ENCODE measurements around the gene RPLP1. TPM values are rescaled to one million over a fixed set of nuclear protein-coding genes. Genes with fewer than 3 reads are reported as not detected.

The RPLP1 gene
- total and polyA plus RNA-seq, 7 experiments from 2014 or later: 1,719 to 3,527 (median 2,508) TPM

- Mint-ChIP-seq H3K4me1 (peaks cover 0 to 3% (median 0%) of the 10 kb centered on the region in 7 donors), H3K36me3 (peaks cover 0 to 4% (median 3%) of the 10 kb centered on the region in 5 donors), H3K27ac (no peak overlapping the region), H3K4me3 (no peak overlapping the region), H3K27me3 (peaks cover 0 to 18% (median 0%) of the 10 kb centered on the region in 5 donors), H3K9me3 (peaks cover 0 to 9% (median 4%) of the 10 kb centered on the region in 11 donors)
- Histone ChIP-seq H3K4me3 (ENCODE audit: low read length) (no peak overlapping the region), H3K4me1 (ENCODE audit: control insufficient read depth in 2 of 2, insufficient read depth in 2 of 2, low read length in 2 of 2) (no peaks in the 10 kb centered on the region), H3K27ac (ENCODE audit: low read depth, low read length) (no peak overlapping the region), H3K27me3 (ENCODE audit: control insufficient read depth in 2 of 2, insufficient read depth in 2 of 2, low read length in 2 of 2) (no peaks in the 10 kb centered on the region), H3K36me3 (ENCODE audit: control insufficient read depth in 2 of 3, insufficient read depth in 3 of 3, low read length in 3 of 3) (no peaks in the 10 kb centered on the region), H3K9me3 (ENCODE audit: control insufficient read depth in 2 of 3, low read length in 3 of 3) (no peaks in the 10 kb centered on the region)
- ChIA-PET CTCF (interaction anchor here (0.5 to 1.8 kb wide), 4 partner anchors 866 to 1243 kb away, joined by 3 to 5 read pairs (median 4); no protein-coding TSS in a partner anchor), POLR2A (no interaction called here)
- ATAC-seq (no peak), DNase-seq (no peak)
- intact Hi-C loops (cut with micrococcal nuclease): loop anchor here (2.0 to 10.0 kb wide), 7 partner anchors 97 to 1332 kb away; no protein-coding TSS in a partner anchor
Measured at GRCh38 chr15:69479971-69480370, 27.4 kb downstream of the RPLP1 start.

GRCh38 chr15:69480932-69481331, 28.3 kb downstream of the RPLP1 start:
- Histone ChIP-seq H3K9me3 (ENCODE audit: control insufficient read depth in 2 of 3, low read length in 3 of 3) (no peaks in the 10 kb centered on the region), H3K27me3 (ENCODE audit: control insufficient read depth in 2 of 2, insufficient read depth in 2 of 2, low read length in 2 of 2) (no peaks in the 10 kb centered on the region), H3K4me1 (ENCODE audit: control insufficient read depth in 2 of 2, insufficient read depth in 2 of 2, low read length in 2 of 2) (no peaks in the 10 kb centered on the region), H3K4me3 (ENCODE audit: low read length) (no peak overlapping the region), H3K27ac (ENCODE audit: low read depth, low read length) (no peak overlapping the region), H3K36me3 (ENCODE audit: control insufficient read depth in 2 of 3, insufficient read depth in 3 of 3, low read length in 3 of 3) (no peaks in the 10 kb centered on the region)
- ChIA-PET CTCF (interaction anchor here (1.1 kb wide), 1 partner anchor 985 kb away, joined by 3 read pairs; no protein-coding TSS in a partner anchor), POLR2A (no interaction called here)
- intact Hi-C loops (cut with micrococcal nuclease): no loop called here
- no peak for DNase-seq
- H3K9me3 Mint-ChIP-seq: peaks cover 0 to 12% (median 5%) of the 10 kb centered on the region in 11 donors
- peaks cover 0 to 16% (median 0%) of the 10 kb centered on the region in 5 donors for H3K27me3 Mint-ChIP-seq
- peaks cover 0 to 3% (median 0%) of the 10 kb centered on the region in 7 donors for H3K4me1 Mint-ChIP-seq
- ATAC-seq: no peak
- peaks cover 0 to 6% (median 3%) of the 10 kb centered on the region in 5 donors for H3K36me3 Mint-ChIP-seq
- H3K27ac Mint-ChIP-seq: no peak overlapping the region
- H3K4me3 Mint-ChIP-seq: no peak overlapping the region

DNA sequence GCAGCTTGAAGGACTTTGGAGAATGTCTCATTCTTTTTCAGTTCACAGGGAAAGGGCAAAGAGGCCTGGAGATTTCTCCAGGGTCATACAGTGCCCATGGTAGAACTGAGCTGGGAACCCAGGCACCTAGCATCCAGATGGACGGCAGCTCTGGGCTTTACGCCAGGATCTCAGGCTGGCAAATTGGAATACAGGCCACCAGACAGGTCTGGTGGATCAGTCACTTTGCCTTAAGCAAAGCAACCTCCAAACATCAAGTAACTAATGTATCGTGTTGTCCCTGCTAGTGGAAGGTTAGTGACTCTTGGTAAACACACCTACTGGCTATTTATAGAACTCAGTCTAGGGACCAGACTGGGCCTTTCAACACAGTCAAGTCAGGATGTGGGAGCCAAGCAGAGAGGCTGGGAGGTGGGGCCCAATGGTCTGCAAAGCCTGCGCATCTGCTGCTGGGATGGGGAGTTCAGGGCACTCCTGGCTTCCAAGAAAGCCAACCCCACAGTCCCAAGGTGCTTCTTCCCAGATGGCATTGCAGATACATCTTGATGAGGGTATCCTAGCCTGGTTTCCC, 30.2 kb downstream of the RPLP1 start:
- Mint-ChIP-seq H3K27ac (no peak overlapping the region), H3K36me3 (peaks cover 0 to 8% (median 3%) of the 10 kb centered on the region in 5 donors), H3K9me3 (peaks cover 0 to 15% (median 5%) of the 10 kb centered on the region in 11 donors), H3K4me1 (peaks cover 0 to 3% (median 0%) of the 10 kb centered on the region in 7 donors), H3K4me3 (no peak overlapping the region), H3K27me3 (peaks cover 0 to 11% (median 0%) of the 10 kb centered on the region in 5 donors)
- DNase-seq (no peak), ATAC-seq (no peak)
- CTCF ChIA-PET: no interaction called here
- intact Hi-C loops (cut with micrococcal nuclease): no loop called here
- H3K27ac ChIP-seq (ENCODE audit: low read depth, low read length): no peak overlapping the region
- H3K36me3 ChIP-seq (ENCODE audit: control insufficient read depth in 2 of 3, insufficient read depth in 3 of 3, low read length in 3 of 3): no peaks in the 10 kb centered on the region
- H3K4me3 ChIP-seq (ENCODE audit: low read length): no peak overlapping the region
- H3K9me3 ChIP-seq (ENCODE audit: control insufficient read depth in 2 of 3, low read length in 3 of 3): no peaks in the 10 kb centered on the region
- no peaks in the 10 kb centered on the region for H3K27me3 ChIP-seq (ENCODE audit: control insufficient read depth in 2 of 2, insufficient read depth in 2 of 2, low read length in 2 of 2)
- H3K4me1 ChIP-seq (ENCODE audit: control insufficient read depth in 2 of 2, insufficient read depth in 2 of 2, low read length in 2 of 2): no peaks in the 10 kb centered on the region
- POLR2A ChIA-PET: no interaction called here

DNA sequence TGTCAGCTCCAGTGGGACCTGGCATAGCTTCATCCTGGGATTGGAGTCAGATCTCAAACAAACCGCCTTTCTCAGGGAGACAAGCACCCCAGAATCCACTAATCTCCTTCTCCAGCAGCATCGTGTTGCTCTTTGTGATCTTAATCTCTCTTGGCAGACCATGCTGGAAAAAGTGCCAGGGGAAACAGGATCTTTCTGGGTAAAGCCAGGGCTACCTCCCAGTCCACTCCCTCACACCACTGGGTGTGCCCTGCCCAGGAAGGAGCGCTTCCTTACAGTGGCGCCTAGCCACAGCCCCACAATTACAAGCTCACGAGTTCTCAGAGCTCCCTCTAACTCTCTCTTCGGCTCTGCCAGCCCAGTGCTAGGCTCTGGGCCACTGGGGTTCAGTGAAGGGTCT, 32.2 kb downstream of the RPLP1 start:
- peaks cover 0 to 9% (median 0%) of the 10 kb centered on the region in 7 donors for H3K4me1 Mint-ChIP-seq
- DNase-seq (no peak), ATAC-seq (no peak)
- intact Hi-C loops (cut with micrococcal nuclease): no loop called here
- ChIA-PET POLR2A (no interaction called here), CTCF (interaction anchor here (1.0 to 2.1 kb wide), 2 partner anchors 8 to 20 kb away, joined by 3 to 7 read pairs; no protein-coding TSS in a partner anchor)
- H3K36me3 Mint-ChIP-seq: peaks cover 0 to 3% (median 0%) of the 10 kb centered on the region in 5 donors
- no peaks in the 10 kb centered on the region for H3K4me1 ChIP-seq (ENCODE audit: control insufficient read depth in 2 of 2, insufficient read depth in 2 of 2, low read length in 2 of 2)
- H3K36me3 ChIP-seq (ENCODE audit: control insufficient read depth in 2 of 3, insufficient read depth in 3 of 3, low read length in 3 of 3): no peaks in the 10 kb centered on the region
- H3K27me3 ChIP-seq (ENCODE audit: control insufficient read depth in 2 of 2, insufficient read depth in 2 of 2, low read length in 2 of 2): no peaks in the 10 kb centered on the region
- no peak overlapping the region for H3K4me3 ChIP-seq (ENCODE audit: low read length)
- no peak overlapping the region for H3K27ac Mint-ChIP-seq
- no peak overlapping the region for H3K27ac ChIP-seq (ENCODE audit: low read depth, low read length)
- H3K9me3 ChIP-seq (ENCODE audit: control insufficient read depth in 2 of 3, low read length in 3 of 3): no peaks in the 10 kb centered on the region
- no peak overlapping the region for H3K4me3 Mint-ChIP-seq
- peaks cover 0 to 8% (median 0%) of the 10 kb centered on the region in 5 donors for H3K27me3 Mint-ChIP-seq
- H3K9me3 Mint-ChIP-seq: peaks cover 0 to 9% (median 2%) of the 10 kb centered on the region in 11 donors

GRCh38 chr15:69486481-69487110, 34.0 kb downstream of the RPLP1 start:
- no peak overlapping the region for H3K4me3 Mint-ChIP-seq
- H3K27me3 Mint-ChIP-seq: peaks cover 0 to 8% (median 0%) of the 10 kb centered on the region in 5 donors
- peaks cover 0 to 13% (median 4%) of the 10 kb centered on the region in 11 donors for H3K9me3 Mint-ChIP-seq
- no peaks in the 10 kb centered on the region for H3K4me1 ChIP-seq (ENCODE audit: control insufficient read depth in 2 of 2, insufficient read depth in 2 of 2, low read length in 2 of 2)
- H3K27ac Mint-ChIP-seq: no peak overlapping the region
- no peaks in the 10 kb centered on the region for H3K27me3 ChIP-seq (ENCODE audit: control insufficient read depth in 2 of 2, insufficient read depth in 2 of 2, low read length in 2 of 2)
- no peak overlapping the region for H3K4me3 ChIP-seq (ENCODE audit: low read length)
- no peak for DNase-seq
- peaks cover 0 to 9% (median 0%) of the 10 kb centered on the region in 7 donors for H3K4me1 Mint-ChIP-seq
- POLR2A ChIA-PET: interaction anchor here (1.2 kb wide), 1 partner anchor 9 kb away, joined by 3 read pairs; no protein-coding TSS in a partner anchor
- H3K36me3 ChIP-seq (ENCODE audit: control insufficient read depth in 2 of 3, insufficient read depth in 3 of 3, low read length in 3 of 3): no peaks in the 10 kb centered on the region
- intact Hi-C loops (cut with micrococcal nuclease): no loop called here
- CTCF ChIA-PET: interaction anchor here (0.7 to 2.1 kb wide), 3 partner anchors 8 to 10 kb away, joined by 3 to 7 read pairs (median 5); no protein-coding TSS in a partner anchor
- peaks cover 0 to 6% (median 3%) of the 10 kb centered on the region in 5 donors for H3K36me3 Mint-ChIP-seq
- no peak for ATAC-seq
- H3K9me3 ChIP-seq (ENCODE audit: control insufficient read depth in 2 of 3, low read length in 3 of 3): no peaks in the 10 kb centered on the region
- no peak overlapping the region for H3K27ac ChIP-seq (ENCODE audit: low read depth, low read length)

DNA sequence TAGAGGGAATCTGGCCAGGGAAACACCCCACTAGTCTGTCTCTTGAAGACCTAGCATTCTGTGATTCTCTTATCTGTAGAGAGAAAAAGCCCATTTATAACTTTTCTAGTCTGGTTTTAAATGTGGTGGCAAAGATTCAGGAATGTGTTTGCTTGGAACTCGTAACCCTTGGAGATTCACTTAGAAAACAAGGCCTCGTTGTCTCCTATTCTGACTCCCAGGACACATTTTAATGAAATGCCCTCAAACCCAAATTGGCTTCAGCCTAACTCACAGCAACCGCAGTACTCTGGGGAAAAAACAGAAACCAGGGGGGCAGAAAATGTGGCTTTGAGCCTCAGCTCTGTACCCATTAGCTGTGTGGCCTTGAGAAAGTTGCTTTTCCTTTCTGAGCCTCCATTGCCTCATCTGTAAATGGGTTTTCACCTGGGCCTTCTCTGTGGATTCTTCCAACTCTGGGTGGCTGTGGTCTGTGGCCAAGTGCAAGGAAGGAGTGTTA, 36.5 kb downstream of the RPLP1 start:
- Mint-ChIP-seq H3K4me1 (peaks cover 0 to 9% (median 0%) of the 10 kb centered on the region in 7 donors), H3K27ac (no peak overlapping the region), H3K9me3 (peaks cover 0 to 16% (median 5%) of the 10 kb centered on the region in 11 donors), H3K4me3 (no peak overlapping the region), H3K36me3 (peaks cover 0 to 9% (median 3%) of the 10 kb centered on the region in 5 donors), H3K27me3 (peaks cover 0 to 10% (median 0%) of the 10 kb centered on the region in 5 donors)
- Histone ChIP-seq H3K27me3 (ENCODE audit: control insufficient read depth in 2 of 2, insufficient read depth in 2 of 2, low read length in 2 of 2) (no peaks in the 10 kb centered on the region), H3K9me3 (ENCODE audit: control insufficient read depth in 2 of 3, low read length in 3 of 3) (no peaks in the 10 kb centered on the region), H3K4me3 (ENCODE audit: low read length) (no peak overlapping the region), H3K27ac (ENCODE audit: low read depth, low read length) (no peak overlapping the region), H3K4me1 (ENCODE audit: control insufficient read depth in 2 of 2, insufficient read depth in 2 of 2, low read length in 2 of 2) (no peaks in the 10 kb centered on the region), H3K36me3 (ENCODE audit: control insufficient read depth in 2 of 3, insufficient read depth in 3 of 3, low read length in 3 of 3) (no peaks in the 10 kb centered on the region)
- ChIA-PET CTCF (no interaction called here), POLR2A (no interaction called here)
- DNase-seq (no peak), ATAC-seq (no peak)
- intact Hi-C loops (cut with micrococcal nuclease): no loop called here

Measured in naive thymus-derived CD4-positive, alpha-beta T cell (primary cell).